Stimulated activated CD4-positive, alpha-beta T cell treated with anti-CD3 and anti-CD28 coated beads, Interleukin-15, amount 100 ng/mL, for 48 hours (primary cell): ENCODE data around the gene ELOB.
"Not testable (repeated sequence)": the region's sequence is repeated elsewhere in the genome, so short reads cannot be mapped to it uniquely, and the experiment has no call there.

ENCODE experiments used
- DNase-seq, 2 donors: peaks; one replicate each; pipeline ENCODE4 v3.0.0-alpha.2; 2020; ENCODE audit warnings: low read depth in 2 of 2

Gene ELOB

DNA sequence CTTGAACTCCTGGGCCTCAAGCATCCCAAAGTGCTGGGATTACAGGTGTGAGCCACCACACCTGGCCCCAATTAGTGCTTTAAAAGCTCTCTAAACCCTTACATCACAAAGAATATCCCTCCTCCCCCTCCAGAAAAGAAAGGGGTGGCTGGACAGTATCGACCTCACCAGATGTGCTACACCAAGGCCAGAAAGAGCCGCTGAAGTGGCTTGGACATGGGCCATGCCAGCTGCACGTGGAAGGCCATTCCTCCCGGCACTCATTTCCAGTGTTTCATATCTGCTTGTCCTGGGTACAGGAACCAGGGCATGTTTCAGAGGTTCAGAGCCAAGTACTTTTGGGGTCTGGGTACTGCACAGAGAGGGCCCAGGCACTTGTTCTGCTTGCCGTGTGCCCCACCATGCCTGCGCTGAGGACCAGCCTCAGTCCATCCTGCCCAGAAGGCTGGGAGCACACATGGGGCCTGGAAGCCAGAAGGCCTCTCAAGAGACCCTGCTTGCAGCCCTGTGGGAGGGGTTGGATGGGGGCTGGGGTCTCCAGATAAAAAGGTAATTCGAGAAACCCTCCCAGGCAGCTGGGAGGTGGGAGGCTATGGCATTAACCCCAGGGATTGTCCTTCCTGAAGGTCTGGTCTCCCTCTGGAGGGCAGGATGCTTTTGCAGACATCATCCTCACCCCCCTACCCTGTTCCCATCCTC, 28.2 kb downstream of the ELOB start:
- DNase-seq, result no peak

DNA sequence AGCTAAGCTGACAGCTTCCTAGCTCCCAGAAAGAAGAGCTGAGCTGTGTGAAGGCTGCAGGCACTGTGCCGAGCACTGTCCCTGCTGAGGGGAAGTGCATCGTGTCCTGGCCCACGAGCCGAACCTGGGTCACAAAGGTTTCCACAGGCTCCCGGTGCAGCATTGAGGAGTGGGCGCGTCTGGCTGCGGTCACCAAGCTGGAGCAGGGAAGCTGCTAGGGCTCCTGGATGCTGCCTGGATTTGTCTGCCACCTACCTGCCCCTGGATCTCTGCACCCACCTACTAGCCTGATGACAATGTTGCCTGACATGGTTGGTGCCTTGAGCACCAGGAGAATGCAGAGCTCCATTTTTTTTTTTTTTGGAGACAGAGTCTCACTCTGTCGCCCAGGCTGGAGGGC, 31.1 kb downstream of the ELOB start:
- no peak for DNase-seq

DNA sequence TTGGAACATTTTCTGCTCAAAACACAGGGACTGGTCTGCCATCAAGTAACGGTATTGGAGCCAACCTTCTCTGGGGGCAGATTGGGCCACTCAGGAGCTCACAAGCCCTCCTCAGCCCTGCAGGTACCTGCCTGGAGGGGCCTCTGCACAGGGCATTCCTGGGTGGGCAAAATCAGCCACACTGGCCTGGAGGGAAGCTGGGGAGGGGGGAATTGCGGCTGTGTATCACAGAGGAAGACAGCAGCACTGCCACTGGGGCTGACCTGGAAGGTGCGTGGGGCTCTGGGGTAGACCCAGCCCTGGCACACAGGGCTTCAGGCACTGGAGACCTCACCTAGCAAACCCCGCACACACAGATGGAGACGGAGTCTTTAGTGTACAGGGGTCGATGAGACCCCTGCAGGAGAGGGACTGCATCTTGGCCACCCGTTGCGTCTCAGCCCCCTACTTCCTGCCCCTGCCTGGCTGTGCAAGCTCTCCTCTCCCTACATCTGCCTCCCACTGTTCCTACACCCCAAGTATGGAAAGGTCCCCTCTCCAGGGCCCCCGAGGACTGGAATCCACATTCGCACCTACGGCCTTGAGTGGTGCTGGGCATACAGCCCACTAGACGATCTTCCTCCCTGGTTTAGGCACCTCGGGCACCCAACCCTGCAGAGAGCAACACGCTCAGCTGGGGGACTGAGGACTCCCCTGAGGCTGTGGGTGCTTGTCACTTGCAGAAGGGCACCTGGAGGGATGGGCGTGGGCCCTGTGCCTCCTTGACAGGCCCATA, 31.8 kb downstream of the ELOB start:
- DNase-seq, result no peak

DNA sequence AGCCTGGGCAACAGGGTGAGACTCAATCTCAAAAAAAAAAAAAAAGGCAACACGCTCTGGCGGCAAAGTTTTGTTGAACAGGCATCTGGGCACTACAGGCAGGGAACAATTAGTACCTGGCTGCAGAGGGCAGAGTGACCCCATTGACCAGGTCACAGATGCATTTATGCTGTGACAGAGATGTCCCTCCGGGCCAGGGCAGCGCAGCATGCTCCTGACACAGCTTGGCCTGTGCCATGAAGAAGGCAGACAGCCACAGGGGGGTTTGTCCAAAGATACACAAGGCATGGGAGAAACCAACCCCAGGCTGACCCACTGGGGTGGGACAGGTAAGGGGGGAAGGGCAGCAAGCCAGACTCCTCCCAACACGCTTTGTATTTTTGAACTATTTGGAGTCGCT, 32.4 kb downstream of the ELOB start:
- DNase-seq, result no peak

DNA sequence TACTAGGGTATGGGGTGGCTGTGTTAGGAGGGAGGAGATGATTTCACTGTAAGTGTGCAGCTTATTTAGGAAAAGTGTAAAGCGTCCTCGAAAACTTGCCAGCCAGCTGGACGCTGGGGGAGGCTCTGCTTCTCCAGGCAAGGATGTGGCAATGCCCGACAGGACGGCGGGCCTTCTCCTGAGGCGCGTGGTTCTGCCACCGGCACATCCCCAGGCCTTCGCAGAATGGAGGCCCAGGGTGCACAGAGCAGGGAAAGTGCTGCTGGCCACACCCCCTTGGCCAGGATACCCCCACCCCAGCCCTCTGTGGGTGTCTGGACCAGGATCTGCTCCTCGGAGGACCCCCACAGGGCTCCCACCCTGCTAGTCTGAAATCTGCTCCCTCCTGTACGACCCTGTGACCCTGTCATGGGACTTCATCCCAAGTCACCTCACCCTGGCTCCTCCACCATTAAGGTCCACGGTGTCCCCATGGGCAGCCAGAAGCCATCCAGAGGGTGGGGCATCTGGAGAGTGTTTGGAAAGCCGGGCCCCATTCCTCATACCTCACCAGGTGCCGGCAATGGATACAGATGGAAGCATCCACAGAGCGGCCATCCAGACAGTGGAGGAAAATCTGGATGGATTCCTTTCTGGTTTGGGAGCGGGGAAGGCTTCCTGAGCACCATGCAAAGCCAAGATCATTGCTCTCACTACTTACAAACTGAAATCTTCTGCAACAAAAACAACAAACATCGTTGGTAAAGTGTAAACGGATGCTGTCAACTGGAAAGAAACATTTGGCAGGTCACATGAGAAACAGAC, 33.9 kb downstream of the ELOB start:
- DNase-seq, result no peak

DNA sequence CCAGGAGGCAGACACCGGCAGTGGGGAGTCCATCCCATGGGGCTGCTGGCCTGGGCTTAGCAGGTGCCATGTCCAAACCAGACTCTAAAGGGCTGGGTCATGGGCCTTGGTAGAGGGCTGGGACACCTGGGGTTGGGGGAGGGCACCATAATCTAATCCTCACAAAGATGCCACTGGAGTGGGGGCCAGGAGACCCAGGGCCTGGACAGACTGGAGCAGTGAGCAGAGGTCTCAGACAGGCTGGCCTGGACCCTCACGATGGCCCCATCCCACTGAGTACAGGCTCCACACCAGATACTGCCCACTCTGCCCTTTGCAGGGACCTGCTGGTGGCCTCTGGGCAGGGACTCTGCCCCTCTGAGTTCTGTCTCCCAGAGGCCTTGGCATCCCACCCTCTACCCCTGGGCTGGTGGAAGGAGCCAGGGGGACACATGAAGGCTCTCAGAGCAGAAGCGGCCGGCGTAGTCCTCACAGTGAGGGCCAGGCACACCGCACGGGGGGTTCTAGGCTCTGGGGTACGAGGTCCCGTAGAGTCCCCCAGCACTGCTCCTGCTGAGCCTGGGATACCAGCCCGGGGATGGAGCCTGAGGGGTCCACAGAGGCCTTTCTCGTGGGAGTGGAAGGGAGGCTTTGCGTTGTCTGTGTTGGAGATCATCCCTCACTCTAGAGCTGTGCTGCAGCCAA, 34.6 kb downstream of the ELOB start:
- no peak for DNase-seq

DNA sequence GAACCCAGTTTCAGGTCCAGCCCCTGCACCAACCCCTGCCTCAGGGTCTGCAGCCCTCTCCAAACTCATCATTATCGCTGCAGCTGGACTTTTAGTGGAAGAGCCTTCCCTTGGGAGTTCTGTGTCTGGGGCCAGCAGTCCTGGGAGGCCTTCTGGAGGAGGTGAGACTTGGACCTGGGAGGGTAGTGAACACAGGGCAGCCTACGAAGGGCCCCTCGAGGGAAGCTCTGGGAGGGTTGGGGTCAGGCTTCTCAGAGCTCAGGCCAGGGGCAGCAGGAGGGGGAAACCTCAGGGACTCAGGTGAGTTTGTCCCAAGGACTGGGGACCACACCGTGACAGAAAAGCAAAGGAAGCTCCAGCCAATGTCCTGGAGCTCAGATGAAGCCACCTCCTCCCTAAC, 35.9 kb downstream of the ELOB start:
- no peak for DNase-seq

DNA sequence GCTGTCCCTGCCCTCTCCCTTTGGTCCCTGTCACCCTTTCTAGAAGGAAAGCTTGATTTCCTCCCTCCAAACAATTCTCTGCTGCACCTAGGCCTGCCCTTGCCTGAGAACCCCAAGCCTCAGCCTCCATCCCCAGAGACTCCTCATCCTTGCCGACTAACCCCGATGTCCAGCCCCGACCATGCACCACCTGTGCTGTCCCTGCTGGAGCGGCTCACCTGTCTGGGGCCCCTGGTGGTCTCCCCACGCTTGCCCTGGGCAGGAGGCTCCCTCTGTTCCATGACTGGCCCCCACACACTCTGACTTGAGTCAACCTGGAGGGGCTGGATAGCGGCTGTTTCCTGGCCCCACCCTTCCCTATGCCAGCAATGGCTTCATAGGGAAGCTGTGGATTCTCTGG, 36.6 kb downstream of the ELOB start:
- DNase-seq, result no peak

DNA sequence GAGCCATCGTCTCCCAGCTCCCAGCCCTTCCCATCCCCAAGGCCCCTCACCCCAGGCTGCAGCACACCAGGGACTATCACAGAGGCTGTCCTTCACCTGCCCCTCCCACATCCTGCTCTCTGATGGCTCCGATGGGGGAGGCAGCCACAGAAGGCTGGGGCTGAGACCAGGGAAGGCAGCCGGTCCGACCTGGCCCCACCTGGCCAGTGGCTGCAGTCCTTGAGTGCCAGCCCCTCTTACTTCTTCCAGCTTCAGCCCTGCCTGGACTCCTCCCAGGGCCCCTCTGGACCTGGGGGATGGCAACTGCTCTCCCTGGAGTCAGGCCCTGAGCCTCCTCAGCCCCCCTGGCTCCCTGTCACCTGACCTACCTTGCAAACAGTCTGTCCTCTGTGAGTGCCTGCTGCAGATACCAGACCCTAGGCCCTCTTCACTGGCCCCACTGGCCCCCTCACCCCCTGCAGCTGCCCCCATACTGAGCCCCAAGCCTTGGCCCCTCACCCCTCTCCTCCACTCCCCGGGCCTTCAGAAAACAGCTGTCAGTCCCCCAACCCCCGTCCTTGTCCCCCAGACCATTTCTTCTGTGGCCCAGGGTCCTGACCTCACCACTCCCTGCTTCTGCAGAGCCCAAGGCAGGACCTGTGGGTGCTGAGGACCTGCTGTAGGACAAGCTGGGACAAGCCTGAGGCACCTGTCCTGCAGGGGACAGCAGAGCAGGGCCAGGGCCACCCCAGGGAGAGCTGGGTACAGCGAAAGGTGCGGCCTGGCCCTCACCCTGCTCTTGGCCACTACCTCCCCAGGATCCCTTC, 37.3 kb downstream of the ELOB start:
- DNase-seq, result no peak

DNA sequence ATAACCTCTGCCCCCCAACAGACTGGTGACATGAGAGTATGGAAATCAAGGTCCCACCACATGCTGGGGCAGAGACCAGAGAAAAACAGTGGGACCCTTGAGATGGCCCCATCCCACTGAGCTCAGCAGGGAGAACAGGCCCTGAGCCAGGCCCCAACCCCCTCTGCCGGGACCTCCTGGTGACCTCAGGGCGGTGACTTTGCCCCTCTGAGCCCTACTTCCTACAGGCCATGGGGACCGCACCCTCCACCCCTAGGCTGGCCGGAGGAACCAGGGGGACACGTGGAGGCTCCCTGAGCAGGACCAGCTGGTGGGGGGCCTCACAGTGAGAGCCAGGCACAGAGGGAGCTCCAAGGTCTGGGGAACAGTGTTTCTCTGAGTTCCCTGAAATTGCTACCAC, 38.5 kb downstream of the ELOB start:
- no peak for DNase-seq

DNA sequence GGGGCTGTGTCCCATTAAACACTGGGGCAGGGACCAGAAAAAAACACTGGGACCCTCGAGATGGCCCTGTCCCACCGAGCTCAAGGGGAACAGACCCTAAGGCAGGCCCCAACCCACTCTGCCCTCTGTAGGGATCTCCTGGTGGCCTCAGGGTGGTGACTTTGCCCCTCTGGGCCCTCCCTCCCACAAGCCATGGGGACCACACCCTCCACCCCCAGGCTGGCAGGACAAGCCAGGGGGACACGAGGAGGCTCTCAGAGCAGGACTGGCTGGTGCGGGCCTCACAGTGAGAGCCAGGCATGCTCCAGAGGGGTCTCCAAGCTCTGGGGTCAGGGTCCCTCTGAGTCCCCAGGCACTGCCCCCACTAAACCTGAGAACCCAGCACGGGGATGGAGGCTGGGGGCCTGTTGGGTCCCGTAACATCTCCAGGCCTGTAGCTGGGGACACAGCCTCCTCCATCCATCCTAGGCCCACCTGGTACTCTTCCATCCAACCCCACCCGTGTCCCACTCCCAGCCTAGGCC, 39.1 kb downstream of the ELOB start:
- no peak for DNase-seq

DNA sequence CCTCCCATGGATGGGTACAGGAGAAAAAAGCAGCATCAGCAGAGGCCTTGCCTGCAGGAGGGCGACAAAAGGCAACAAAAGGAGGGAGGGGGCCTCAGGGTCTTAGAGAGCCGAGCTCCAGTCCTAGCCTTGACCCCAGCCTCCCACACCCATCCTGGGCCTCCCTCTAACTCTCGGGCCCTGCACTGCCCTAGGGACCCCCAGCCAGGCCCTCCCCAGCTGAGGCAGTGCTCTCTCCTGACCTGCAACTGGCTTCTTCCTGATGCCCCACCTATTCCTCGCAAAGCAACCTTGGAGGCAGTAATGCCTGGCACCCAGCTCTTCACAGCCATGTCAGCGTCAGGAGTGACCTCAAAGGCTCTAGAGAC, 39.9 kb downstream of the ELOB start:
- DNase-seq, result no peak

DNA sequence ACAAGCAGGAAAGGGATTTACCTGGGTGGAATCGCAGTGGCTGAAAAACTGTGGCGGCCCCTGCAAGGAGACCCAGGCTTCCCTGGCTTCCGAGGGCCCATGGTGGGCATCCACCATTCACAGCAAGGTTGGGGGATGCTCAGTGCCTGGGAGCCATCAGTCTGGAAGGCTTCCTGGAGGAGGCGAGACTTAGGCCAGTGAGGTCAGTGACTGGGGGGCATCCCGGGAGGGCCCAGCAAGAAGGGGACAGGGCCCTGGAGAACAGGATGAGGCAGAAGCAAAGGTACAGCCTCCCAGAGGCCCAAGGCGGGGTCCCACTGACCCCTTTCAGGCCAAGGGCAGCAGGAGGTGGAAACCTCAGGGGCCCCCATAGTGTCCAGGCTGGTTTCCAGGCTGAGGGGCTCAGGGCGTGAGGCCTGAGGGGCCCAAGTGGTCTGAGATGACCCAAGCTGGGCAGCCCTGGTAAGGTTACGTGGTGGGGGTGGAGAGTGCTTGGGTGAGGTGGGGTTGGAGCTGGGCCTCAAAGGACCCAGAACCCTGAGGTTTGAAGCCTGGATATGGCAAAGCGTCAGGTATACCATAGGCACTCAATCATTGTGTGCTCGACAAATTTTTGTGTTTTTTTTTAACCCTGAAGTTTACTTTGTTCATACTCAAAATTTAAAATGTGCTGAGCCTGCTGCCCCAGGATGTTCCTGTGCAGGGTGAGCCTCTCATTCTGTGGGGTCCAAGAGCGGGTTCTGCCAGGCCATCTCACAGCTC, 40.4 kb downstream of the ELOB start:
- no peak for DNase-seq

DNA sequence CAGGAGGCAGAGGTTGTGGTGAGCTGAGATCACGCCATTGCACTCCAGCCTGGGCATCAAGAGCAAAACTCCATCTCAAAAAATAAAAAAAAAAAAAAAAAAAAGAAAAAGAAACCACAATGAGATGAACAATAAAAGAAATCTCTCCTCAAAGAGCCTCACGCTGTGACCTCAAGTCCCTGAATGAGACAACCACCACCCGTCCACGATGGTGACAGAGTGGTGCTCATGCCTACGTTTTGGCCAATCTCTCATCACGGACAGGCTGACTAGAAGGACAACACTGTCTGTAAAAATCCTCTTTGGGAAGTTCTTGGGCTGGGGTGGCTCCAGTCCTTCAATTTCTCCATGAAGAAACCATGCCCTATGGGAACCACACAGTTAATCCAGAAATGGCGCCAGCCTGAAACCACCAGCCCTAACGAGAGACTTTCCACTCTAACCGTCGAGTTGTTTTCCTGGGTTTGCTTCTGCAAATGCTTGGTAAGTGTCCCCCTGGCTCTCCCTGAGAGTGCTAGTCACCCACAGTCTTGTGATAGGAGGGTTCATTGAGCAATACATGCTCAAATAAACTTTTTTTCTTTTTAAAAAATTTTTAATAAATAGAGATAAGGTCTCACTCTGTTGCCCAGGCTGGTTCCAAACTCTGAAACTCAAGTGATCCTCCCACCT, 42.1 kb downstream of the ELOB start:
- no peak for DNase-seq

DNA sequence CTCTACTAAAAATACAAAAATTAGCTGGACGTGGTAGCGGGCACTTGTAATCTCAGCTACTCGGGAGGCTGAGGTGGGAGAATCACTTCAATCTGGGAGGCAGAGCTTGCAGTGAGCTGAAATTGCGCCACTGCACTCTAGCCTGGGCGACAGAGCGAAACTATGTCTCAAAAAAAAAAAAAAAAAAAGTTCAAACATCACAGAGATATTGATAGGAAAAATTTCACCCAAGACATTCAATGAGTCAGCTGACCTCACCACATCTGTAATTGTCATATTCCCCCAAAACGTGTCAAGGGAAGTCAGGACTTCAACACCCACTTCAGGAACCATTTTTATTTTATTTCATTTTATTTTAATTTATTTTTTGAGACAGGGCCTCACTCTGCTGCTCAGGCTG, 49.0 kb downstream of the ELOB start:
- no peak for DNase-seq

DNA sequence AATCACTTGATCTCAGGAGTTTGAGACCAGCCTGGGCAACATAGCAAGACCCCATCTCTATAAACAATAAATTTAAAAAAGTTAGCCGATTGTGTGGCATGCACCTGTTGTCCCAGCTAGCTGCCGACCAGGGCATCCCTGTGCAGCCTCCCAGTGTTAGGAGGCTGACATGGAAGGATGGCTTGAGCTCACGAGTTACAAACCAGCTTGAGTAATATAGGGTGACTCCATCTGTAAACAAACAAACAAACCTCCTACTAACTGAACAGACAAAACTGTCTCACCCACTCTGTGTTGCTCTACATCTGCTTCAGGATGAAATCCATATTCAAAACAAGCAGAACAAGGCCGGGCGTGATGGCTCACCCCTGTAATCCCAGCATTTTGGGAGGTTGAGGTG, 50.2 kb downstream of the ELOB start:
- DNase-seq, result no peak

DNA sequence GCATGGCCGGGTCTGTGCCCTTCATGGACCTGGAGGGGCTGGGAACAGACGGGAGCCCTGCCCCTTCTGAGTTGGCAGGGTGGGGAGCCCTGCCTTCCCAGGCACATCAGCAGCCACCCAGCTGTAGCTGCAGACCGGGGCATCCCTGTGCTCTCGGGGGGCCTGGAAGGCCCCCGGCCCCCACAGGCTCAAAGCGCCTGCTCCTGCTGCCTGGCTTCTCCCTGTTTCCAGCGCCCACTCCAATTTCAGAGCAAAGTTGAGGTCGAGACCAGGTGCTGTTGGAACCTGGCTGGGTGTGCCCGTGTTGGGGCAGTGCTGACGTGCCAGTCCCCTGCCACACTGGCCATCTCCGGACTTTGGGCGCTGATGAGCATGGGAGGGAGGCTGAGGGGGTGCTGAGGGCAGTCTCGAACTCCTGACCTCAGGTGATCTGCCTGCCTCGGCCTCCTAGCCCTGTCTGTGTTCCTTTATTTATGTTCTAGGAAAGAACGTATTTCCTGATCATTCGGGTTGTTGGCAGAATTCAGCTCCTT, 52.2 kb downstream of the ELOB start:
- no peak for DNase-seq

DNA sequence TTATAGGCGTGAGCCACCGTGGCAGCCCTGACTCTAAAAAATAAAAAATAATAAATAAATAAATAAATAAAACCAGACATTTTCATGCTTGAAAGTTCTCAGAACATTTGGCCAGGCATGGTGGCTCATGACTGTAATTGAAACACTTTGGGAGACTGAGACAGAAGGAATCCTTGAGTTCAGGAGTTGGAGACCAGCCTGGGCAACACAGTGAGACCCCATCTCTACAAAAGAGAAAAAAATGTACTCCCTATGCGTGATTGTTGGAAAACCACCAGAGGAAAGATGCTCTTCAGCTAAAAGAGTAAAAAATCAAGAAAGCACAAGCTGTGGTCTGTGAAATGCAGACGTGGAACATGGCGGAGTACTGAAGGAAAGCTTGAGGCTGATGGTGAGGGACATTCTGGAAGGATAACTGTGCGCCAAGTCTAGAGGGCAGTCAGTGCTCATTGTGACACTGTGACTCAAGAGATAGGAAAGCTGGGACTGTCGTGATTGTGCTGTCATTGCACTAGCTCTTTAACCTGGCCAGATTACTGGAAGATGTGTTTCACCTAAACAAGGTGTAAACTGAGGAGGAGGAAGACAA, 52.9 kb downstream of the ELOB start:
- no peak for DNase-seq

DNA sequence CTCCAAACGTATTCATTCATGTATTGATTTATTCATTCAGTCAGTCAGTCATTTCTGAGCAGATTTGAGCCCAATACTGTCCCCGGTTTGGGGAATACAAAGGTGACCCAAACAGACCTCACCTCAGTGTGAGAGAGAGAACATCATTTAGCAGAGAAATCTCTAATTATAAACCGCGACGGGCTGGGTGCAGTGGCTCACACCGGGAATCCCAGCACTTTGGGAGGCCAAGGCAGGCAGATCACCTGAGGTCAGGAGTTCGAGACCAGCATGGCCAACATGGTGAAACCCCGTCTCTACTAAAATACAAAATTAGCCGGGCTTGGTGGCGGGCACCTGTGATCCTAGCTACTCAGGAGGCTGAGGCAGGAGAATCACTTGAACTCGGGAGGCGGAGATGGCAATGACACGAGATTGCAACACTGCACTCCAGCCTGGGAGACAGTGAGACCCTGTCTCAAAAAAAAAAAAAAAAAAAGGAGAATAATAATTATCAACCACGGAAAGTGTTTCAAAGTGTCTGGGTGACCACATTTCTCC, 55.4 kb downstream of the ELOB start:
- not testable (repeated sequence) for DNase-seq
